Measurements from ENCODE around the gene TBC1D10B.
"Not testable (repeated sequence)": the region's sequence is repeated elsewhere in the genome, so short reads cannot be mapped to it uniquely, and the experiment has no call there.

DNA sequence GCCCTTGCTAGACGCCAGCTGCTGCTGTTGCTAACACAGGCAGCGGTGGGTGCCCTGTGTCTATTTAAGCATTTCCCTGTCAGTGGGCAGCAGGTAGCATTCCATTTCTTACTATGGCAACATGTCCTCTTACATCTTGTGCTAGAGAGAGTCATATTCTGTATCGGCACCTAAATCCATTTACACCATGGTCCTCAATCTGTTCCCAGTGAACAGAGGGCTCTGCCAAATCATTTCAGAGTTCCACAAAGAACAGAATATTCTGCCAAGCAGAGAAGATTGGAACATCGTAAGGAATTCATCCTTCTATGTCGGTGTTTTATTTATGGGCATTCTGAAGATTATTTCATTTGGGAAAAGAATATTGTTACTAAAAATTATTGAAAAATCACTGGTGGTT is 31.6 kb downstream of the TBC1D10B start:
- TF ChIP-seq, protein P1, sequence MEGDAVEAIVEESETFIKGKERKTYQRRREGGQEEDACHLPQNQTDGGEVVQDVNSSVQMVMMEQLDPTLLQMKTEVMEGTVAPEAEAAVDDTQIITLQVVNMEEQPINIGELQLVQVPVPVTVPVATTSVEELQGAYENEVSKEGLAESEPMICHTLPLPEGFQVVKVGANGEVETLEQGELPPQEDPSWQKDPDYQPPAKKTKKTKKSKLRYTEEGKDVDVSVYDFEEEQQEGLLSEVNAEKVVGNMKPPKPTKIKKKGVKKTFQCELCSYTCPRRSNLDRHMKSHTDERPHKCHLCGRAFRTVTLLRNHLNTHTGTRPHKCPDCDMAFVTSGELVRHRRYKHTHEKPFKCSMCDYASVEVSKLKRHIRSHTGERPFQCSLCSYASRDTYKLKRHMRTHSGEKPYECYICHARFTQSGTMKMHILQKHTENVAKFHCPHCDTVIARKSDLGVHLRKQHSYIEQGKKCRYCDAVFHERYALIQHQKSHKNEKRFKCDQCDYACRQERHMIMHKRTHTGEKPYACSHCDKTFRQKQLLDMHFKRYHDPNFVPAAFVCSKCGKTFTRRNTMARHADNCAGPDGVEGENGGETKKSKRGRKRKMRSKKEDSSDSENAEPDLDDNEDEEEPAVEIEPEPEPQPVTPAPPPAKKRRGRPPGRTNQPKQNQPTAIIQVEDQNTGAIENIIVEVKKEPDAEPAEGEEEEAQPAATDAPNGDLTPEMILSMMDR (conservative IDR thresholded peaks at IDR 0.05; ENCODE audit: low read depth, low read length), result not testable (repeated sequence)
- not testable (repeated sequence) for TF ChIP-seq EZH2 (IDR thresholded peaks at IDR 0.05; ENCODE audit: low read length, unreplicated experiment); EZH2phosphoT487 (IDR thresholded peaks at IDR 0.05; ENCODE audit: borderline replicate concordance, low read length)

All from PC-3 (cell line).